GM12892 (cell line): Measurements from ENCODE around the gene SLC6A6.
A peak's percentile ranks its signal among the peaks of the same experiment; 100 is the strongest.

Experiments
- DNase-seq: peaks from one replicate; pipeline ENCODE4 v3.0.0; 2011; ENCODE audit not compliant: insufficient read length
- FAIRE-seq: peaks from 2 replicates; lab custom pipeline; 2011; peaks lifted over from hg19 to GRCh38; lab: Jason Lieb, UNC
- POLR2A ChIP-seq: IDR thresholded peaks from 2 replicates; pipeline ENCODE4 v1.6.1; 2011; ENCODE audit warnings: low read depth, low read length, control low read depth
- POLR2AphosphoS5 ChIP-seq: IDR thresholded peaks from 2 replicates; pipeline ENCODE4 v1.6.1; 2011; ENCODE audit warnings: low read depth, low read length, control low read depth
- TAF1 ChIP-seq: IDR thresholded peaks from 2 replicates; pipeline ENCODE4 v1.6.1; 2011; ENCODE audit warnings: low read depth, mild to moderate bottlenecking, control low read depth, low read length, borderline replicate concordance

Gene SLC6A6

GRCh38 chr3:14506626-14507304, 104.4 kb downstream of the SLC6A6 start:
- DNase-seq, result no peak
- FAIRE-seq, result no peak
- TF ChIP-seq TAF1 (no peak), POLR2AphosphoS5 (no peak), POLR2A (no peak)

- FAIRE-seq, result no peak
- no peak for DNase-seq
- TF ChIP-seq POLR2AphosphoS5, result no peak
- no peak for TF ChIP-seq POLR2A
- no peak for TF ChIP-seq TAF1
Measured at GRCh38 chr3:14507305-14507741, 104.9 kb downstream of the SLC6A6 start.

- no peak for FAIRE-seq
- no peak for DNase-seq
- no peak for TF ChIP-seq POLR2AphosphoS5
- TF ChIP-seq POLR2A, result no peak
- no peak for TF ChIP-seq TAF1
Measured at GRCh38 chr3:14507757-14508504, 105.5 kb downstream of the SLC6A6 start.

- TF ChIP-seq POLR2AphosphoS5 (no peak), POLR2A (no peak), TAF1 (no peak)
- FAIRE-seq (no peak), DNase-seq (no peak)
Measured at GRCh38 chr3:14508505-14508819, 106.1 kb downstream of the SLC6A6 start.

- no peak for FAIRE-seq
- DNase-seq, result peak; percentile 87
- TF ChIP-seq POLR2AphosphoS5 (no peak), POLR2A (no peak), TAF1 (no peak)
Measured at GRCh38 chr3:14508966-14509795, 106.8 kb downstream of the SLC6A6 start.

GRCh38 chr3:14509796-14510100, 107.3 kb downstream of the SLC6A6 start:
- DNase-seq (no peak), FAIRE-seq (no peak)
- TF ChIP-seq POLR2A (no peak), TAF1 (no peak), POLR2AphosphoS5 (no peak)

- no peak for FAIRE-seq
- no peak for TF ChIP-seq TAF1
- TF ChIP-seq POLR2A, result no peak
- no peak for TF ChIP-seq POLR2AphosphoS5
- no peak for DNase-seq
Measured at GRCh38 chr3:14510838-14511622, 108.6 kb downstream of the SLC6A6 start.

GRCh38 chr3:14511623-14512280, 109.3 kb downstream of the SLC6A6 start:
- FAIRE-seq, result no peak
- DNase-seq, result no peak
- no peak for TF ChIP-seq POLR2AphosphoS5
- no peak for TF ChIP-seq POLR2A
- TF ChIP-seq TAF1, result no peak

GRCh38 chr3:14512281-14512941, 110.0 kb downstream of the SLC6A6 start:
- FAIRE-seq (no peak), DNase-seq (no peak)
- TF ChIP-seq POLR2AphosphoS5, result no peak
- TF ChIP-seq POLR2A, result no peak
- TF ChIP-seq TAF1, result no peak

- DNase-seq (no peak), FAIRE-seq (no peak)
- TF ChIP-seq POLR2A, result no peak
- TF ChIP-seq POLR2AphosphoS5, result no peak
- TF ChIP-seq TAF1, result no peak
Measured at GRCh38 chr3:14512942-14513327, 110.5 kb downstream of the SLC6A6 start.
